HG03439 (cell line): ENCODE data around the gene SLFN12L.

Experiments used
- ATAC-seq: cut with Tn5 transposase; IDR thresholded peaks from one replicate; pipeline ENCODE4 v1.9.1; 2021; ENCODE audit warnings: mild to moderate bottlenecking, moderate library complexity; ENCODE audit not compliant: unreplicated experiment

Gene SLFN12L

GRCh38 chr17:35433075-35433894 lies 104.2 kb downstream of the SLFN12L start:
- no peak for ATAC-seq

DNA sequence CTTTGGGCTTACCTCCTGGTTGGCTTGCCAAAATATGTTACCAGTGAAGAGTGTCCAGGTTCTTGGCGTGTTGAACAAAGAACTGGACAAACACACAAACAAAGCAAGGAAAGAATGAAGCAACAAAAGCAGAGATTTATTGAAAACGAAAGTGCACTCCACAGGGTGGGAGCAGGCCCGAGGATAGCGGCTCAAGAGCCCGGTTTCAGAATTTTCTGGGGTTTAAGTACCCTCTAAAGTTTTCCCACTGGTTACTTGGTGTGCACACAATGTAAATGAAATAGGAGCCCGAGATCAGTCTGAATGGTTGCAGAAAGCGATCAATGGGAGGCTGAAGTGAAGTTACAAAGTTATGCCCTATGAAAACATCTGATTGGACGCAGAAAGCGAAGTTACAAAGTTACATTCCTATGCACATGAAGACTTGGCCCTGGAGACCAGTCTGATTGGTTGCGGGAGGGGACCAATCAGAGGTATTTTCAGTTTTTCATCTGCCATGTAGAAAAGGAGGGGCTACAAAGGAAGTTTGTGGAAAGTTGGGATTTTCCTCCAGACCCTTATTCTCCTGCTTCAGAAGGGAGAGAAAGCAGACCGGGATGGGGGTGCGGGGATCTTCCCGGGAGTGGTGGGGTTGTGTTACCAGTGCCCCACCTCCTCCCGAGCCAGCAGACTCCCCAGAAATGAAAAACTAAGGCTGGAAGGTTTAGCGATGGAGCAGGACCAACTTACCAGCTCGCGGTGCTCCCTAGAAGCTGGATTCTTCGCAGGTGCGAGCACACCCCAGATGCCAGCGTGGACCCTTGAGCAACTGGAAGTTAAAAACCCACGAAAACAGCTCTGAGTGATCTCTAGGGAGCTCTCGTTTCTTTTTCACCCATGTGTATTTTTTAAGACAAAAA lies 105.1 kb downstream of the SLFN12L start, which contains the start of gene SLFN12:
TSS of gene SLFN12 (minus strand) at position 325 of the 899 bp plus-strand sequence. CDS start 9,472 bp downstream, outside the sequence.
- peak; percentile 60 for ATAC-seq

- ATAC-seq, result no peak
Observed at GRCh38 chr17:35429702-35430101, 107.8 kb downstream of the SLFN12L start.

- no peak for ATAC-seq
Observed at GRCh38 chr17:35428229-35428628, 109.2 kb downstream of the SLFN12L start.

DNA sequence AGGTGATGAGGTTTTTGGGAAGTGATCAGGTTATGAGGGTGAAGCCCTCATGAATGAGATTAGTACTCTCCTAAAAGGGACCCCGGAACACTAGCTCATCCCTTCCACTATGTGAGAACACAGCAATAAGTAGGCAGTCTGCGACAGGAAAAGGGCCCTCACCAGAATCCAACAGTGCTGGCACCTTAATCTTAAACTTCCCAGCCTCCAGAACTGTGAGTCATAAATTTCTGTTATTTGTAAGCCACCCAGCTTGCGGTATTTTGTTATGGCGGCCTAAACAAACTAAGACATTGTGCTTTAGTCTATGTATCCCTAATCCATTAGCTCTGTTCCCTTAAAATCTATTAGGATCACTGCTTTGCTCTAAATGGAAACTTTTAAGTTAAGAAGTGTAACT lies 113.7 kb downstream of the SLFN12L start:
- no peak for ATAC-seq
